ENCODE data around the gene POLR2E.

Gene POLR2E

GRCh38 chr19:1091544-1092175, 3.5 kb downstream of the POLR2E start:
- H3K9me3 ChIP-seq (ENCODE audit: control insufficient read depth, low read length), result no peaks in the 10 kb centered on the region
- H3K4me3 ChIP-seq (ENCODE audit: extremely low read depth, insufficient read depth, low read length, poor library complexity, severe bottlenecking), result no peak overlapping the region
- no peak overlapping the region for H3K27ac ChIP-seq (ENCODE audit: low read depth, low read length, severe bottlenecking)
- H3K36me3 ChIP-seq (ENCODE audit: control insufficient read depth, insufficient read depth, low read length), result peaks cover 62% of the 10 kb centered on the region
- whole genome bisulfite sequencing, 2 experiments (ENCODE audit: insufficient coverage in 2 of 2), result 93 to 95% methylated on average over 25 of the region's 27 CpGs
- peaks cover 10% of the 10 kb centered on the region for H3K4me1 ChIP-seq (ENCODE audit: control insufficient read depth, insufficient read depth, low read length, poor library complexity, severe bottlenecking)

- H3K4me3 ChIP-seq (ENCODE audit: extremely low read depth, insufficient read depth, low read length, poor library complexity, severe bottlenecking), result no peak overlapping the region
- WGBS, 2 experiments (ENCODE audit: insufficient coverage in 2 of 2), result 96 to 98% methylated on average over 36 to 38 of the region's 38 CpGs
- peaks cover 67% of the 10 kb centered on the region for H3K36me3 ChIP-seq (ENCODE audit: control insufficient read depth, insufficient read depth, low read length)
- H3K4me1 ChIP-seq (ENCODE audit: control insufficient read depth, insufficient read depth, low read length, poor library complexity, severe bottlenecking), result peaks cover 10% of the 10 kb centered on the region
- H3K9me3 ChIP-seq (ENCODE audit: control insufficient read depth, low read length), result no peaks in the 10 kb centered on the region
- H3K27ac ChIP-seq (ENCODE audit: low read depth, low read length, severe bottlenecking), result no peak overlapping the region
Observed at GRCh38 chr19:1090731-1091543, 4.2 kb downstream of the POLR2E start.

GRCh38 chr19:1089891-1090290, 5.3 kb downstream of the POLR2E start:
- no peak overlapping the region for H3K4me3 ChIP-seq (ENCODE audit: extremely low read depth, insufficient read depth, low read length, poor library complexity, severe bottlenecking)
- peaks cover 70% of the 10 kb centered on the region for H3K36me3 ChIP-seq (ENCODE audit: control insufficient read depth, insufficient read depth, low read length)
- 95 to 96% methylated on average over 8 to 13 of the region's 22 CpGs for WGBS, 2 experiments (ENCODE audit: insufficient coverage in 2 of 2)
- H3K4me1 ChIP-seq (ENCODE audit: control insufficient read depth, insufficient read depth, low read length, poor library complexity, severe bottlenecking), result peaks cover 10% of the 10 kb centered on the region
- H3K9me3 ChIP-seq (ENCODE audit: control insufficient read depth, low read length), result no peaks in the 10 kb centered on the region
- no peak overlapping the region for H3K27ac ChIP-seq (ENCODE audit: low read depth, low read length, severe bottlenecking)

- no peaks in the 10 kb centered on the region for H3K9me3 ChIP-seq (ENCODE audit: control insufficient read depth, low read length)
- no peak overlapping the region for H3K27ac ChIP-seq (ENCODE audit: low read depth, low read length, severe bottlenecking)
- H3K4me1 ChIP-seq (ENCODE audit: control insufficient read depth, insufficient read depth, low read length, poor library complexity, severe bottlenecking), result peaks cover 9% of the 10 kb centered on the region
- 96 to 97% methylated on average over 32 of the region's 32 CpGs for WGBS, 2 experiments (ENCODE audit: insufficient coverage in 2 of 2)
- peaks cover 70% of the 10 kb centered on the region for H3K36me3 ChIP-seq (ENCODE audit: control insufficient read depth, insufficient read depth, low read length)
- no peak overlapping the region for H3K4me3 ChIP-seq (ENCODE audit: extremely low read depth, insufficient read depth, low read length, poor library complexity, severe bottlenecking)
Observed at GRCh38 chr19:1089126-1089771, 5.9 kb downstream of the POLR2E start.

- peaks cover 2% of the 10 kb centered on the region for H3K4me1 ChIP-seq (ENCODE audit: control insufficient read depth, insufficient read depth, low read length, poor library complexity, severe bottlenecking)
- H3K36me3 ChIP-seq (ENCODE audit: control insufficient read depth, insufficient read depth, low read length), result peaks cover 64% of the 10 kb centered on the region
- WGBS, 2 experiments (ENCODE audit: insufficient coverage in 2 of 2), result 92 to 98% methylated on average over 14 to 27 of the region's 27 CpGs
- no peak overlapping the region for H3K4me3 ChIP-seq (ENCODE audit: extremely low read depth, insufficient read depth, low read length, poor library complexity, severe bottlenecking)
- no peak overlapping the region for H3K27ac ChIP-seq (ENCODE audit: low read depth, low read length, severe bottlenecking)
- H3K9me3 ChIP-seq (ENCODE audit: control insufficient read depth, low read length), result no peaks in the 10 kb centered on the region
Observed at GRCh38 chr19:1088416-1089010, 6.7 kb downstream of the POLR2E start.

GRCh38 chr19:1087813-1088415, 7.3 kb downstream of the POLR2E start:
- Histone ChIP-seq H3K36me3 (ENCODE audit: control insufficient read depth, insufficient read depth, low read length) (peaks cover 58% of the 10 kb centered on the region), H3K9me3 (ENCODE audit: control insufficient read depth, low read length) (no peaks in the 10 kb centered on the region), H3K4me3 (ENCODE audit: extremely low read depth, insufficient read depth, low read length, poor library complexity, severe bottlenecking) (no peak overlapping the region), H3K4me1 (ENCODE audit: control insufficient read depth, insufficient read depth, low read length, poor library complexity, severe bottlenecking) (no peaks in the 10 kb centered on the region), H3K27ac (ENCODE audit: low read depth, low read length, severe bottlenecking) (no peak overlapping the region)
- 90 to 92% methylated on average over 21 to 22 of the region's 27 CpGs for WGBS, 2 experiments (ENCODE audit: insufficient coverage in 2 of 2)

GRCh38 chr19:1086613-1087012, 8.6 kb downstream of the POLR2E start:
- Histone ChIP-seq H3K4me3 (ENCODE audit: extremely low read depth, insufficient read depth, low read length, poor library complexity, severe bottlenecking) (no peak overlapping the region), H3K27ac (ENCODE audit: low read depth, low read length, severe bottlenecking) (no peak overlapping the region), H3K9me3 (ENCODE audit: control insufficient read depth, low read length) (no peaks in the 10 kb centered on the region), H3K4me1 (ENCODE audit: control insufficient read depth, insufficient read depth, low read length, poor library complexity, severe bottlenecking) (no peaks in the 10 kb centered on the region), H3K36me3 (ENCODE audit: control insufficient read depth, insufficient read depth, low read length) (peaks cover 47% of the 10 kb centered on the region)
- 92% methylated on average over 19 to 21 of the region's 21 CpGs for WGBS, 2 experiments (ENCODE audit: insufficient coverage in 2 of 2)

- Histone ChIP-seq H3K4me1 (ENCODE audit: control insufficient read depth, insufficient read depth, low read length, poor library complexity, severe bottlenecking) (no peaks in the 10 kb centered on the region), H3K36me3 (ENCODE audit: control insufficient read depth, insufficient read depth, low read length) (peaks cover 39% of the 10 kb centered on the region), H3K27ac (ENCODE audit: low read depth, low read length, severe bottlenecking) (no peak overlapping the region), H3K4me3 (ENCODE audit: extremely low read depth, insufficient read depth, low read length, poor library complexity, severe bottlenecking) (no peak overlapping the region), H3K9me3 (ENCODE audit: control insufficient read depth, low read length) (no peaks in the 10 kb centered on the region)
- 91 to 94% methylated on average over 29 to 36 of the region's 38 CpGs for WGBS, 2 experiments (ENCODE audit: insufficient coverage in 2 of 2)
Observed at GRCh38 chr19:1085676-1086442, 9.3 kb downstream of the POLR2E start.

- no peaks in the 10 kb centered on the region for H3K4me1 ChIP-seq (ENCODE audit: control insufficient read depth, insufficient read depth, low read length, poor library complexity, severe bottlenecking)
- no peak overlapping the region for H3K4me3 ChIP-seq (ENCODE audit: extremely low read depth, insufficient read depth, low read length, poor library complexity, severe bottlenecking)
- 82 to 83% methylated on average over 6 of the region's 8 CpGs for WGBS, 2 experiments (ENCODE audit: insufficient coverage in 2 of 2)
- H3K9me3 ChIP-seq (ENCODE audit: control insufficient read depth, low read length), result no peaks in the 10 kb centered on the region
- H3K27ac ChIP-seq (ENCODE audit: low read depth, low read length, severe bottlenecking), result no peak overlapping the region
- peaks cover 37% of the 10 kb centered on the region for H3K36me3 ChIP-seq (ENCODE audit: control insufficient read depth, insufficient read depth, low read length)
Observed at GRCh38 chr19:1085053-1085658, 10.0 kb downstream of the POLR2E start.

All from mesodermal cell (in vitro differentiated cells).